Activated naive CD4-positive, alpha-beta T cell treated with anti-CD3 and anti-CD28 coated beads for 36 hours (primary cell): Measurements from ENCODE around the gene SNF8. TPM values are rescaled to one million over a fixed set of nuclear protein-coding genes. Genes with fewer than 3 reads are reported as not detected.

Experiments
- CTCF ChIA-PET: fragments of 350-600 bp; sonication (Branson Sonifier 250); formaldehyde crosslinking; loops from one replicate; lab custom pipeline; 2021; ENCODE audit warnings: antibody characterized with exemption; lab: Charles Lee
- DNase-seq: peaks from one replicate; pipeline ENCODE4 v3.0.0-alpha.2; 2020
- H3K27ac Mint-ChIP-seq: one replicate; pipeline ENCODE4 v1.8.0; 2021; ENCODE audit warnings: mild to moderate bottlenecking, mixed read lengths
- H3K27me3 Mint-ChIP-seq: one replicate; pipeline ENCODE4 v1.8.0; 2021; ENCODE audit warnings: low read depth, mixed read lengths
- H3K36me3 Mint-ChIP-seq: one replicate; pipeline ENCODE4 v1.8.0; 2021; ENCODE audit warnings: low read depth, mixed read lengths
- H3K4me1 Mint-ChIP-seq: one replicate; pipeline ENCODE4 v1.8.0; 2021; ENCODE audit warnings: low read depth, mixed read lengths
- H3K4me3 Mint-ChIP-seq: one replicate; pipeline ENCODE4 v1.8.0; 2021; ENCODE audit warnings: mild to moderate bottlenecking, moderate library complexity, mixed read lengths
- H3K9me3 Mint-ChIP-seq: one replicate; pipeline ENCODE4 v1.8.0; 2021; ENCODE audit warnings: mixed read lengths
- intact Hi-C: fragments of 100-400 bp; cut with micrococcal nuclease; formaldehyde crosslinking; loops from one replicate; pipeline ENCODE4 v1.15.1; 2023
- total RNA-seq, 2 experiments: library from RNA; stranded (reverse); gene quantifications; one replicate each; pipeline ENCODE4 v1.2.3, GENCODE V29; 2021

The SNF8 gene
- 10 to 100 TPM; 90.3 to 96.3 TPM for total RNA-seq

GRCh38 chr17:48944515-48945260, at the start of gene SNF8:
TSS of gene SNF8 (minus strand) at chr17:48944842. CDS start at chr17:48944734, 108 bp downstream.
- H3K9me3 Mint-ChIP-seq, result no peaks in the 10 kb centered on the region
- peaks cover 13% of the 10 kb centered on the region for H3K36me3 Mint-ChIP-seq

GRCh38 chr17:48993951-48994350, 49.3 kb upstream of the SNF8 start:
- Mint-ChIP-seq H3K4me1 (peaks cover 29% of the 10 kb centered on the region), H3K27me3 (peaks cover 55% of the 10 kb centered on the region), H3K36me3 (no peaks in the 10 kb centered on the region), H3K27ac (no peak overlapping the region), H3K9me3 (no peaks in the 10 kb centered on the region), H3K4me3 (no peak overlapping the region)
- CTCF ChIA-PET, result interaction anchor here (0.6 to 1.5 kb wide), 3 partner anchors 81 to 269 kb away, joined by 3 to 8 read pairs (median 4); no protein-coding TSS in a partner anchor
- intact Hi-C loops, result loop anchor here (10.0 kb wide), 1 partner anchor 269 kb away; the partner anchor contains the start of genes HOXB13, PRAC1 and PRAC2
- no peak for DNase-seq

More at GRCh38 chr17:48944515-48945260, at the start of gene SNF8:
- CTCF ChIA-PET, result interaction anchor here (0.8 to 1.4 kb wide), 3 partner anchors 62 to 90 kb away, joined by 3 to 4 read pairs (median 4); no protein-coding TSS in a partner anchor
- intact Hi-C loops, result loop anchor here (1.0 kb wide), 2 partner anchors 29 to 52 kb away; partner anchors contain the start of gene ATP5MC1
- Mint-ChIP-seq H3K27me3 (no peaks in the 10 kb centered on the region), H3K4me3 (peak within 1 kb of the TSS; percentile 99), H3K27ac (peak within 1 kb of the TSS; percentile 89), H3K4me1 (peaks cover 18% of the 10 kb centered on the region)
- peak; percentile 95 for DNase-seq

- peaks cover 50% of the 10 kb centered on the region for H3K27me3 Mint-ChIP-seq
- intact Hi-C loops, result loop anchor here (10.0 kb wide), 1 partner anchor 269 kb away; the partner anchor contains the start of genes HOXB13, PRAC1 and PRAC2
- CTCF ChIA-PET, result interaction anchor here (1.5 kb wide), 1 partner anchor 269 kb away, joined by 3 read pairs; no protein-coding TSS in a partner anchor
Observed at GRCh38 chr17:48993305-48993704, 48.7 kb upstream of the SNF8 start.

GRCh38 chr17:48992444-48992843, 47.8 kb upstream of the SNF8 start:
- no peak for DNase-seq
- Mint-ChIP-seq H3K27me3 (peaks cover 45% of the 10 kb centered on the region), H3K9me3 (no peaks in the 10 kb centered on the region), H3K4me1 (peaks cover 18% of the 10 kb centered on the region), H3K36me3 (no peaks in the 10 kb centered on the region), H3K27ac (no peak overlapping the region), H3K4me3 (no peak overlapping the region)
- intact Hi-C loops, result loop anchor here (10.0 kb wide), 1 partner anchor 268 kb away; the partner anchor contains the start of genes HOXB13, PRAC1 and PRAC2
- CTCF ChIA-PET, result interaction anchor here (1.5 kb wide), 1 partner anchor 268 kb away, joined by 3 read pairs; no protein-coding TSS in a partner anchor

More at GRCh38 chr17:48993305-48993704, 48.7 kb upstream of the SNF8 start:
- Mint-ChIP-seq H3K36me3 (no peaks in the 10 kb centered on the region), H3K4me3 (no peak overlapping the region), H3K27ac (no peak overlapping the region), H3K4me1 (peaks cover 26% of the 10 kb centered on the region), H3K9me3 (no peaks in the 10 kb centered on the region)
- no peak for DNase-seq

- no peaks in the 10 kb centered on the region for H3K9me3 Mint-ChIP-seq
- H3K27ac Mint-ChIP-seq, result no peak overlapping the region
- no peak overlapping the region for H3K4me3 Mint-ChIP-seq
- DNase-seq, result no peak
- H3K4me1 Mint-ChIP-seq, result peaks cover 6% of the 10 kb centered on the region
- intact Hi-C loops, result loop anchor here (10.0 kb wide), 1 partner anchor 266 kb away; the partner anchor contains the start of genes HOXB13, PRAC1 and PRAC2
- CTCF ChIA-PET, result no interaction called here
- H3K27me3 Mint-ChIP-seq, result peaks cover 38% of the 10 kb centered on the region
- H3K36me3 Mint-ChIP-seq, result no peaks in the 10 kb centered on the region
Observed at GRCh38 chr17:48990882-48991357, 46.3 kb upstream of the SNF8 start.

- no peaks in the 10 kb centered on the region for H3K36me3 Mint-ChIP-seq
- H3K27me3 Mint-ChIP-seq, result peaks cover 27% of the 10 kb centered on the region
- no peak overlapping the region for H3K27ac Mint-ChIP-seq
- intact Hi-C loops, result no loop called here
- no peak for DNase-seq
- H3K4me1 Mint-ChIP-seq, result no peaks in the 10 kb centered on the region
- CTCF ChIA-PET, result interaction anchor here (0.6 kb wide), 1 partner anchor 47 kb away, joined by 3 read pairs; no protein-coding TSS in a partner anchor
- no peak overlapping the region for H3K4me3 Mint-ChIP-seq
- H3K9me3 Mint-ChIP-seq, result no peaks in the 10 kb centered on the region
Observed at GRCh38 chr17:48989100-48989499, 44.5 kb upstream of the SNF8 start.

GRCh38 chr17:48985436-48986245, 41.0 kb upstream of the SNF8 start:
- no peak overlapping the region for H3K4me3 Mint-ChIP-seq
- peaks cover 4% of the 10 kb centered on the region for H3K9me3 Mint-ChIP-seq
- DNase-seq, result no peak
- H3K4me1 Mint-ChIP-seq, result no peaks in the 10 kb centered on the region
- H3K27me3 Mint-ChIP-seq, result peaks cover 17% of the 10 kb centered on the region
- intact Hi-C loops, result no loop called here
- no peak overlapping the region for H3K27ac Mint-ChIP-seq
- no peaks in the 10 kb centered on the region for H3K36me3 Mint-ChIP-seq
- CTCF ChIA-PET, result interaction anchor here (0.6 kb wide), 2 partner anchors 306 to 1056 kb away, joined by 3 read pairs; no protein-coding TSS in a partner anchor

- no peaks in the 10 kb centered on the region for H3K4me1 Mint-ChIP-seq
- H3K9me3 Mint-ChIP-seq, result peaks cover 4% of the 10 kb centered on the region
- intact Hi-C loops, result no loop called here
- no peak overlapping the region for H3K27ac Mint-ChIP-seq
- H3K27me3 Mint-ChIP-seq, result peaks cover 6% of the 10 kb centered on the region
- DNase-seq, result no peak
- H3K4me3 Mint-ChIP-seq, result no peak overlapping the region
- CTCF ChIA-PET, result no interaction called here
- no peaks in the 10 kb centered on the region for H3K36me3 Mint-ChIP-seq
Observed at GRCh38 chr17:48981927-48982539, 37.4 kb upstream of the SNF8 start.

- no peaks in the 10 kb centered on the region for H3K4me1 Mint-ChIP-seq
- no peak for DNase-seq
- H3K9me3 Mint-ChIP-seq, result no peaks in the 10 kb centered on the region
- peaks cover 34% of the 10 kb centered on the region for H3K27me3 Mint-ChIP-seq
- H3K36me3 Mint-ChIP-seq, result no peaks in the 10 kb centered on the region
- CTCF ChIA-PET, result no interaction called here
- H3K27ac Mint-ChIP-seq, result no peak overlapping the region
- H3K4me3 Mint-ChIP-seq, result no peak overlapping the region
- intact Hi-C loops, result no loop called here
Observed at GRCh38 chr17:48973806-48974205, 29.2 kb upstream of the SNF8 start.

- no peaks in the 10 kb centered on the region for H3K9me3 Mint-ChIP-seq
- no peak overlapping the region for H3K4me3 Mint-ChIP-seq
- peaks cover 34% of the 10 kb centered on the region for H3K27me3 Mint-ChIP-seq
- no peak for DNase-seq
- intact Hi-C loops, result no loop called here
- CTCF ChIA-PET, result no interaction called here
- H3K27ac Mint-ChIP-seq, result no peak overlapping the region
- no peaks in the 10 kb centered on the region for H3K4me1 Mint-ChIP-seq
- H3K36me3 Mint-ChIP-seq, result no peaks in the 10 kb centered on the region
Observed at GRCh38 chr17:48972749-48973097, 28.1 kb upstream of the SNF8 start.

GRCh38 chr17:48970865-48971687, 26.4 kb upstream of the SNF8 start:
- Mint-ChIP-seq H3K4me1 (no peaks in the 10 kb centered on the region), H3K27ac (no peak overlapping the region), H3K9me3 (no peaks in the 10 kb centered on the region), H3K36me3 (no peaks in the 10 kb centered on the region), H3K27me3 (peaks cover 37% of the 10 kb centered on the region), H3K4me3 (no peak overlapping the region)
- no peak for DNase-seq
- intact Hi-C loops, result no loop called here
- CTCF ChIA-PET, result interaction anchor here (0.6 kb wide), 1 partner anchor 40 kb away, joined by 3 read pairs; no protein-coding TSS in a partner anchor
